HG02870 (cell line): ENCODE results near the gene CADPS2.
"Not testable (repeated sequence)": the region's sequence is repeated elsewhere in the genome, so short reads cannot be mapped to it uniquely, and the experiment has no call there.

Experiments used
- ATAC-seq: cut with Tn5 transposase; IDR thresholded peaks from one replicate; pipeline ENCODE4 v1.9.1; 2021; ENCODE audit warnings: mild to moderate bottlenecking, moderate library complexity; ENCODE audit not compliant: unreplicated experiment

Gene CADPS2

DNA sequence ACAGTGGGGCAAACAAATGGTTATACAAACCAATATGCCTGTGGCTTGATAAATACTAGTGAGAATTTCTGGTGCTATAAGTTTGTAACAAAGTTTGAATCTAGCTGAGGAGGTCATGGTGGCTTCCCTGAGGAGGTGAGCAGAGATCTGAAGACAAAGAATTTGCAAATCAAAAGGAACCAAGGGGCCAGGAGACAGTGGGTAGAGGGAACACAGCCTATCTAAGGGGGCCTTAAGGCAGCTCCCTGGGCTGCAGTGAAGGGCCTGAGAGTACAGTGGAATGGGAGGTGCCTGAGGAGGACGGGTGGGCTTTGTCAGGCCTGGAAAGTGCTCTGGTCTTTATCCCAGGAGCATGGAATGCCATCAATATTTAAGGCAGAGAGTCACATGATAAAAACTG lies 209.1 kb downstream of the CADPS2 start:
- ATAC-seq: no peak

DNA sequence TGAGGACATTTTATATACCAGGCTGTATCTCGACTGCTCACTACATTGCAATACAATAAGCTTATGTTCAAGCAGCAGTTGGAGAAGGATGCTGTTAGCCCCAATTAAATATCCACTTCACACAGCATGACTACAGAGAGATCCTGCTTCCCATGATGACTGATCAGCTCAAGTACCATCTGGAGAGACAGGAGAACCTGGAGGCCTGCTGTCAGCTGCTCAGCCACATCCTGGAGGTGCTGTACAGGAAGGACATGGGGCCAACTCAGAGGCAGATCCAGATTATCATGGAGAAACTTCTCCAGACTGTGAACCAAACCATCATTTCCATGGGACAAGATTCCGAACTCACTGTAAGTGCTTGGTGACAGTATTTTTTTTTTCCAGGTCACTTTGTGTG lies 209.8 kb downstream of the CADPS2 start:
- no peak for ATAC-seq

GRCh38 chr7:122675621-122676020 lies 210.6 kb downstream of the CADPS2 start:
- no peak for ATAC-seq

DNA sequence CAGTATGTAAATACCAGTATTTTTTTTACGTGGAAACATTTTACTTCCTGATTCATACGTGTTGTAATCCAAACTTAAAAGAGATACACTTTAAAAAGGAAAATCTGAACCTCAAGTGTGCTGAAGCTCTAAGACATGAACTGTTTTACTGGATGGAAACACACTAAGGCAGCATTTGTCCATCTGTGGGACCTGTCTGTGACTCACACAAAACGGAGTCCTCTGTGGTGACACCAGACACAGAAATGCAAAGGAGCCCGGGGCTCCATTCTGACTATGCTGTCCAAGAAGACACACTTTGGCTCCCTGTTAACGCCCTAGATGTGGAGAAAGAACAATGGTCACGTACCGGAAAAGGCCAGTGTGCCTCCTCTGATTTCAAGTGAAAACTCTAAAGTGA lies 211.2 kb downstream of the CADPS2 start:
- no peak for ATAC-seq

GRCh38 chr7:122674502-122674901 lies 211.8 kb downstream of the CADPS2 start:
- ATAC-seq: no peak

GRCh38 chr7:122673951-122674350 lies 212.3 kb downstream of the CADPS2 start:
- ATAC-seq: no peak

DNA sequence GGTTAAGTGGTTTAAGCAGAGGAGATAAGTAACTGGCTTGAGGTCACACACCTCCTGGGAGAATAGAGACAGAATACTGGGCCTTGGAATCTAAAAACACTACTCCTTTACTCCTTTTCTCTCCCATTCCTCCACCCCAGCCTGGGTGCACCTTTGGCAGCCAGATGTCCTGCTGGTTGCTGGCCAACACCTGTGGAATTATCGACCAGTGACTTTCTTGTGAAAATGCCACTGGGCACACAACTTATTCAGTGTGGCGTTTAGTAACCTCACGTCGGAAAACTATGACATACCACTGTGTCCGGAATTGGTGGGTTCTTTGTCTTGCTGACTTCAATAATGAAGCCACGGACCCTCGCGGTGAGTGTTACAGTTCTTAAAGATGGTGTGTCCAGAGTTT lies 213.7 kb downstream of the CADPS2 start:
- no peak for ATAC-seq

GRCh38 chr7:122663733-122664132 lies 222.5 kb downstream of the CADPS2 start:
- no peak for ATAC-seq

GRCh38 chr7:122658856-122659255 lies 227.4 kb downstream of the CADPS2 start:
- ATAC-seq: no peak

DNA sequence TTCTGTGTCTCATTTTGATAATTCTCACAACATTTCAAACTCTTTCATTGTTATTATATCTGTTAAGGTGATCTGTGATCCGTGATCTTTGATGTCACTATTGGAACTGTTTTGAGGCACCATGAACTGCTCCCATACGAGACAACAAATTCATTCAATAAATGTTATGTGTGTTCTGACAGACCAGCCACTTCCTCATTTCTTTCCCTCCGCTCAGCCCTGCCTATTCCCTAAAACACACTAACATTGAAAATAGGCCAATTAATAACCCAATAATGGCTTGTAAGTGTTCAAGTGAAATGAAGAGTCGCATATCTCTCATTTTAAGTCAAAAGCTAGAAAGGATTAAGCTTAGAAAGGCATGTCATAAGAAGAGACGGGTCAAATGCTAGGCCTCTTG lies 232.6 kb downstream of the CADPS2 start:
- ATAC-seq: no peak

- ATAC-seq: no peak
These were observed 233.4 kb downstream of the CADPS2 start for GRCh38 chr7:122652876-122653275.

DNA sequence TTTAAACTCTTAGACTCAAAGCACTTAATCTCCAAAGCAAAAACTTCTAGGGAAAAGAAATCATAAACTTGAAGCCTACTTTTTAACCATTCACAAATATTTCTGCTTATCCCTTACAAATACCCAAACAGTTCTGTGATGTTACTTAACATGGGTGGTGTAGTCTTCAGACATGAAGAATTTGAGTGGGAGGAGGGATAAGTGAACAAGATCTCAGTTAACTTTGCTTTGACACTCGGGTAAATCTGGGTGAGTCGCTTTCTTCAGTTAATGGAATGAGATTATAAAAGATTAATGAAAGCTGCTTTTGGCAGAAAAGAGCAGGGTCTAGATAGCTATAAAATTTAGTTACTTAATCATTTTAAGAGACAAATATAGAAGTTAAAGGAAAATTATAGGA lies 234.8 kb downstream of the CADPS2 start:
- no peak for ATAC-seq

DNA sequence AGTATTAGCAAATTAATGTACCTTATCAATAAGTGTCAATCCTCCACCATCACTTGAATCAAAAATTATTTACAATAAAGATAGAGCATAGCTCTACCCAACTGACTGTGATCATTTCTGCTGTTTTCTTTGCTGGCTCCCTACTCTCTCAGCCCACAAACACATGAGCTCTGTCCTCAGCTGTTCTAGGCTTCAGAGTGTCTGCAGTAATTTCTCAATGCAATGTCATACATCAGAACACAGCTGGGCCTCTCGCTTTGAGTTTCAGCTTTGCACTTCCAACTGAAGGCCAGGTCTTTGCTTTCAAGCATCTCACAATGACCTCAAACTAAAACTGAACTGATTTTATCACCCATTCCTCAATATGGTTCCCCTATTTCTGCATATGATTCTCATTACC lies 243.0 kb downstream of the CADPS2 start:
- ATAC-seq: no peak

DNA sequence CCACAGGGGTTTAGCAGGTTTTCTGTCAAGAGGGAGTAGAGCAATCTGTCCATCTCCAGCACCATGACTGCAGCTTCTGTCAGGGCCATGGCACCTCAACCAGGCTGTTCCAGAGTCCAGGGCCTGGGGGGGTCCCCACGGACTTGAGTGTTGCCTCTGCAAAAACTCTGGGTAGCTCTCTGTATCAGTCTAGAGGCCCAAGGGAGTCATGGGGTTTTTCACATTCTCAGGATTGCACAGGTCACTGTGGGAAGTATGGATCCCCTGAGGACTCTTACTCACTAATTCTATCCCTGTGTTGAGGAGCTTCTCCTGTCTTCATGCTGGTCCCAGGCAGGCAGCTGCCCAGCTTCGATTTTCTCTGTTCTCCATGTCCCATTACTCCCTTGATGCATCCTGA lies 247.8 kb downstream of the CADPS2 start:
- ATAC-seq: no peak

DNA sequence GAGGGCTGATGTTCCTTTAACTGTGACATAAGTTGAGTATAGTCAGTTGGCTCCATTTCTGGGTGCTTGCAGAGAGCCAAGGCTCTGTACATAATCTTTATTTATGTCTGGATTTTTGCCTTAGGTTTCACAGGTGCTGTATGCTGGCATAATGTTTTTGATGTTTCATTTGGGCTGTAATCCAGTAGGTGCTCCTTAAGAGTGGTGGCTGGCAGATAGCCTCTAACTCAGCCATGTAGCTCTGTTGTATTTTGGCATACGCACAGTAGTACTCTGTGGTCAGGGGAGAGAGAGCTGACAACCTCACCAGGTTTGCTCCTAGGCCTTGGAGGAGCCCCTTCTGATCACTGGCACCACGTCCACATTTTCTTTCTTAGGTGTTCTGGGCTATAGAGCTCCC lies 248.5 kb downstream of the CADPS2 start:
- ATAC-seq: no peak

DNA sequence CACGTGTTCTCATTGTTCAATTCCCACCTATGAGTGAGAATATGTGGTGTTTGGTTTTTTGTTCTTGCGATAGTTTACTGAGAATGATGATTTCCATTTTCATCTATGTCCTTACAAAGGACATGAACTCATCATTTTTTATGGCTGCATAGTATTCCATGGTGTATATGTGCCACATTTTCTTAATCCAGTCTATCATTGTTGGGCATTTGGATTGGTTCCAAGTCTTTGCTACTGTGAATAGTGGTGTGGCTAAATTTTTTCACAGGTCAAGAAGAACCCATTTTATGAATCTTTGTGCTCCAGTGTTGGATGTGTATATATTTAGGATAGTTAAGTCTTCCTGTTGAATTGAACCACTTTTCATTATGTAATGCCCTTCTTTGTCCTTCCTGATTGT lies 250.8 kb downstream of the CADPS2 start:
- not testable (repeated sequence) for ATAC-seq

DNA sequence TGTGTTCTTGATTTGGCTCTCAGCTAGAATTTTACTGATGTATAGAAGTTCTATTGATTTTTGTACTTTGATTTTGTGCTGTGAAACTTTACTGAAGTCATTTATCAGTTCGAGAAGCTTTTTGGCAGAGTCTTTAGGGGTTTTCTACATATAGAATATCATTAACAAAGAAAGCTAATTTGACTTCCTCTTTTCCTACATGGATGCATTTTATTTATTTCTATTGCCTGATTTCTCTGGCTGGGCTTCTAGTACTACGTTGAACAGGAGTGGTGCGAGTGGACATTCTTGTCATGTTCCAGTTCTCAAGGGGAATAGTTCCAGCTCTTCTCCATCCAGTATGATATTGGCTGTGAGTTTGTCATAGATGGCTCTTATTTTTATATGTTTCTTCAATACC lies 252.8 kb downstream of the CADPS2 start:
- ATAC-seq: no peak

GRCh38 chr7:122632238-122632637 lies 254.0 kb downstream of the CADPS2 start:
- no peak for ATAC-seq

- no peak for ATAC-seq
These were observed 256.8 kb downstream of the CADPS2 start for GRCh38 chr7:122629412-122629953.

DNA sequence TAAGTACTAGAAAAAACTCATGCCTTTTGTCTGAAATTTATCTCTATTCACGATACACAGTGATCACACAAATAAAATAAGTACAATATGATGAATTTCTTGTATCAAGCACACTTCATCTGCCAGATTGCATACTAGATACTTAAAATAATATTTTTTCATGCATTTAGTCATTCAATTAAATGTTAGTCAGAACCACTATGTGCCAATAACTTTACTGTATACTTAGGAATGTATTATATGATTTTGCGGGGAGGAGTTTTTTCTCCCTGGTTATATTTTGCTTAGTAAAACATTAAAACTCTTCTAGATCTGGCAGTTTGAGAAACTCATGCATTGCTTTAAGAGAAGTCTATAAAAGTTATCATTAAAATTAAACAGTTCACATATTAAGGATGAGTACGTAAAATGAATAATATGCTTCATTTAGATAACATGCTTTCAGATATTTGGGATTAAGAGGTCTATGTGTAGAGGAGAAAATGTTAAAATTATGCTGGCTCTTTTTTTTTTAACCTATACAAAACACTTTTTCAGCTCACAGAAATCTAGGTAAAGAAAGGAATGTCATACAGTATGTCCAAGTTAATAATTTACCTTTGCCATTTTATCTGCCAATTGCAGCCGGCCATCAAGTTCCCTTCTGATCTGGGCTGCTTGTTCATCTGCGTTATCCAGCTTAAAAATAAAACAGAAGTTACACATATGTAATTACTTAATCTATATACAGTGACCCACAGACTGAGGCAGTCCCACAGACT lies 257.4 kb downstream of the CADPS2 start:
- ATAC-seq: no peak

GRCh38 chr7:122626785-122627184 lies 259.5 kb downstream of the CADPS2 start:
- no peak for ATAC-seq

- ATAC-seq: no peak
These were observed 263.6 kb downstream of the CADPS2 start for GRCh38 chr7:122622682-122623081.

- ATAC-seq: no peak
These were observed 266.6 kb downstream of the CADPS2 start for GRCh38 chr7:122619664-122620063.
